H1 (cell line): ENCODE measurements around the gene DOCK3. TPM values are rescaled to one million over a fixed set of nuclear protein-coding genes. Genes with fewer than 3 reads are reported as not detected.

ENCODE experiments used
- CTCF ChIA-PET: fragments of 300-600 bp; sonication (Branson Sonifier 250); formaldehyde crosslinking; loops from one replicate; lab custom pipeline; 2021; ENCODE audit not compliant: partially characterized antibody; lab: Charles Lee
- POLR2A ChIA-PET: fragments of 300-600 bp; sonication (Branson Sonifier 250); formaldehyde crosslinking; loops from one replicate; lab custom pipeline; 2021; ENCODE audit warnings: inconsistent platforms; ENCODE audit not compliant: partially characterized antibody; lab: Charles Lee
- DNase-seq, 2 experiments: peaks; one replicate each; pipeline versions ENCODE4 v3.0.0 to v3.0.0-alpha.2; 2010 to 2022; ENCODE audit warnings: low spot score in 2 of 2, low read depth in 1 of 2, mixed read lengths in 1 of 2
- FAIRE-seq: peaks from 2 replicates; lab custom pipeline; 2011; peaks lifted over from hg19 to GRCh38; lab: Jason Lieb, UNC
- H2AFZ ChIP-seq: 2 replicates; pipeline ENCODE4 v1.8.1; 2012; ENCODE audit warnings: low read length, inconsistent platforms
- H2AK5ac ChIP-seq: 2 replicates; pipeline ENCODE4 v1.6.1; 2013; ENCODE audit warnings: low read depth, low read length
- H2BK120ac ChIP-seq: replicated peaks from 2 replicates; pipeline ENCODE3; 2013; ENCODE audit warnings: low read depth, low read length, inconsistent platforms
- H2BK12ac ChIP-seq: 2 replicates; pipeline ENCODE4 v1.6.1; 2013; ENCODE audit warnings: low read depth, low read length
- H2BK15ac ChIP-seq: 2 replicates; pipeline ENCODE4 v1.6.1; 2013; ENCODE audit warnings: low read length
- H2BK20ac ChIP-seq: 2 replicates; pipeline ENCODE4 v1.6.1; 2013; ENCODE audit warnings: low read length
- H2BK5ac ChIP-seq: 2 replicates; pipeline ENCODE4 v1.6.1; 2013; ENCODE audit warnings: low read depth, low read length
- H3K14ac ChIP-seq: 2 replicates; pipeline ENCODE4 v1.6.1; 2013; ENCODE audit warnings: inconsistent platforms; ENCODE audit not compliant: insufficient read length
- H3K18ac ChIP-seq: 2 replicates; pipeline ENCODE4 v1.6.1; 2013; ENCODE audit warnings: low read length; ENCODE audit errors: extremely low read depth
- H3K23ac ChIP-seq: 2 replicates; pipeline ENCODE4 v1.6.1; 2013; ENCODE audit warnings: inconsistent platforms; ENCODE audit not compliant: insufficient read length
- H3K23me2 ChIP-seq: 2 replicates; pipeline ENCODE4 v1.6.1; 2013; ENCODE audit warnings: low read depth, low read length
- H3K27ac ChIP-seq: 2 replicates; pipeline ENCODE4 v1.6.1; 2011; ENCODE audit warnings: low read depth, low read length, inconsistent platforms
- H3K27me3 ChIP-seq, 4 experiments: replicated peaks in 1 of 4; 1 replicate in 1 of 4; 2 replicates in 3 of 4; pipeline versions ENCODE4 v1.6.1 to v1.8.1; 2011 to 2013; ENCODE audit warnings: low read length in 3 of 4, mild to moderate bottlenecking in 3 of 4, inconsistent platforms in 2 of 4, mixed read lengths in 2 of 4, moderate library complexity in 1 of 4; ENCODE audit not compliant: control insufficient read depth in 3 of 4, insufficient read depth in 3 of 4; ENCODE audit errors: extremely low read depth in 1 of 4
- H3K36me3 ChIP-seq, 4 experiments: 2 replicates each; pipeline versions ENCODE4 v1.6.1 to v1.8.1; 2011 to 2013; ENCODE audit warnings: mild to moderate bottlenecking in 4 of 4, low read length in 3 of 4, moderate library complexity in 2 of 4, control low read depth in 1 of 4, inconsistent platforms in 1 of 4; ENCODE audit not compliant: insufficient read depth in 4 of 4, control insufficient read depth in 2 of 4
- H3K4ac ChIP-seq: replicated peaks from 2 replicates; pipeline ENCODE3; 2013; ENCODE audit warnings: low read length, low read depth, mixed read lengths, inconsistent platforms; ENCODE audit not compliant: insufficient read length
- H3K4me1 ChIP-seq, 4 experiments: replicated peaks in 1 of 4; 1 replicate in 1 of 4; 2 replicates in 3 of 4; pipeline versions ENCODE4 v1.6.1 to v1.8.1; 2011 to 2013; ENCODE audit warnings: low read length in 3 of 4, inconsistent platforms in 2 of 4, mixed read lengths in 1 of 4; ENCODE audit not compliant: insufficient read depth in 4 of 4, control insufficient read depth in 3 of 4
- H3K4me2 ChIP-seq, 2 experiments: 2 replicates each; pipeline versions ENCODE4 v1.6.1 to v1.8.1; 2011 to 2013; ENCODE audit warnings: low read depth in 2 of 2, low read length in 2 of 2, control low read depth in 1 of 2, inconsistent platforms in 1 of 2, mild to moderate bottlenecking in 1 of 2; ENCODE audit not compliant: insufficient read depth in 1 of 2
- H3K4me3 ChIP-seq, 4 experiments: fragments of 200-600, 300-600 bp in 1 of 4; sonication (generic), shearing (Covaris generic), sonication (Bioruptor Twin) in 1 of 4; 2 replicates each; pipeline versions ENCODE4 v1.5.1 to v1.8.1; 2011 to 2016; ENCODE audit warnings: low read length in 4 of 4, low read depth in 3 of 4, control low read depth in 2 of 4, inconsistent platforms in 2 of 4, mild to moderate bottlenecking in 2 of 4, mixed read lengths in 1 of 4, moderate library complexity in 1 of 4; ENCODE audit not compliant: insufficient read depth in 2 of 4; ENCODE audit errors: extremely low read depth in 1 of 4
- H3K56ac ChIP-seq: replicated peaks from 2 replicates; pipeline ENCODE3; 2013; ENCODE audit warnings: low read depth, mild to moderate bottlenecking, mixed read lengths, low read length, inconsistent platforms; ENCODE audit not compliant: insufficient read length
- H3K79me1 ChIP-seq: 2 replicates; pipeline ENCODE4 v1.6.1; 2013; ENCODE audit warnings: low read depth, low read length, control low read depth
- H3K79me2 ChIP-seq, 2 experiments: 2 replicates each; pipeline versions ENCODE4 v1.6.1 to v1.8.1; 2012 to 2013; ENCODE audit warnings: low read length in 2 of 2, mild to moderate bottlenecking in 2 of 2, inconsistent platforms in 1 of 2; ENCODE audit not compliant: insufficient read depth in 2 of 2, control insufficient read depth in 1 of 2
- H3K9ac ChIP-seq, 4 experiments: replicated peaks in 1 of 4; 1 replicate in 1 of 4; 2 replicates in 3 of 4; pipeline versions ENCODE4 v1.6.1 to v1.8.1; 2011 to 2013; ENCODE audit warnings: low read depth in 3 of 4, low read length in 3 of 4, control low read depth in 2 of 4, mild to moderate bottlenecking in 2 of 4, moderate library complexity in 2 of 4, inconsistent platforms in 1 of 4; ENCODE audit errors: extremely low read depth in 1 of 4
- H3K9me3 ChIP-seq, 2 experiments: 2 replicates each; pipeline versions ENCODE4 v1.6.1 to v1.8.1; 2012 to 2013; ENCODE audit warnings: mild to moderate bottlenecking in 2 of 2, moderate library complexity in 2 of 2, control low read depth in 1 of 2, inconsistent platforms in 1 of 2, low read depth in 1 of 2, low read length in 1 of 2, mixed read lengths in 1 of 2; ENCODE audit not compliant: insufficient read depth in 2 of 2
- H4K20me1 ChIP-seq, 2 experiments: replicated peaks in 1 of 2; 2 replicates each; pipeline versions ENCODE3 to v1.8.1; 2011 to 2013; ENCODE audit warnings: inconsistent platforms in 2 of 2, low read length in 2 of 2, mild to moderate bottlenecking in 1 of 2; ENCODE audit not compliant: insufficient read depth in 2 of 2, control insufficient read depth in 1 of 2
- H4K5ac ChIP-seq: 2 replicates; pipeline ENCODE4 v1.6.1; 2013; ENCODE audit warnings: low read length, low read depth, mixed read lengths, inconsistent platforms; ENCODE audit not compliant: insufficient read length
- H4K8ac ChIP-seq: 2 replicates; pipeline ENCODE4 v1.8.0; 2013; ENCODE audit warnings: mild to moderate bottlenecking, moderate library complexity, low read length, inconsistent platforms; ENCODE audit not compliant: insufficient read depth; ENCODE audit errors: extremely low read depth
- H4K91ac ChIP-seq: replicated peaks from 2 replicates; pipeline ENCODE3; 2013; ENCODE audit warnings: low read length, mixed read lengths, inconsistent platforms; ENCODE audit not compliant: insufficient read length
- EZH2 ChIP-seq: fragments of 200-600 bp; sonication (generic); IDR thresholded peaks from 2 replicates; pipeline ENCODE4 v1.7.1; 2012; ENCODE audit warnings: low read depth, mild to moderate bottlenecking, moderate library complexity, low read length, inconsistent platforms; ENCODE audit not compliant: severe bottlenecking
- HDAC2 ChIP-seq, 2 experiments: fragments of 300-600 bp in 1 of 2; sonication (generic) in 1 of 2; IDR thresholded peaks; 2 replicates each; pipeline ENCODE4 v1.6.1; 2011 to 2012; ENCODE audit warnings: low read depth in 2 of 2, low read length in 2 of 2, mild to moderate bottlenecking in 2 of 2, moderate library complexity in 2 of 2, borderline replicate concordance in 1 of 2, inconsistent platforms in 1 of 2
- KDM4A ChIP-seq: IDR thresholded peaks from one replicate; pipeline ENCODE4 v1.7.1; 2012; ENCODE audit warnings: low read depth, mild to moderate bottlenecking, moderate library complexity, low read length, inconsistent platforms; ENCODE audit not compliant: severe bottlenecking
- POU5F1 ChIP-seq: IDR thresholded peaks from 2 replicates; pipeline ENCODE4 v1.6.1; 2011; ENCODE audit warnings: low read depth, mild to moderate bottlenecking, low read length, moderate library complexity
- SIRT6 ChIP-seq: IDR thresholded peaks from one replicate; pipeline ENCODE4 v1.7.1; 2012; ENCODE audit warnings: low read length, inconsistent platforms
- SIX5 ChIP-seq: IDR thresholded peaks from 2 replicates; pipeline ENCODE4 v1.6.1; 2011; ENCODE audit warnings: mild to moderate bottlenecking, low read depth, low read length
- SP1 ChIP-seq: IDR thresholded peaks from 2 replicates; pipeline ENCODE4 v1.6.1; 2011; ENCODE audit warnings: low read depth, low read length
- SP4 ChIP-seq: IDR thresholded peaks from 2 replicates; pipeline ENCODE4 v1.6.1; 2012; ENCODE audit warnings: low read length, inconsistent platforms
- TEAD4 ChIP-seq: IDR thresholded peaks from 2 replicates; pipeline ENCODE4 v1.6.1; 2012; ENCODE audit warnings: low read depth, low read length, inconsistent platforms, mixed read lengths
- WGBS, 2 experiments: shearing (Covaris generic) in 1 of 2; methylation state at CpG; one replicate each; pipeline versions ENCODE4 v1.1.6 to v1.1.7; 2013 to 2015; ENCODE audit warnings: low lambda C conversion rate in 2 of 2, mixed read lengths in 2 of 2, inconsistent platforms in 1 of 2, low coverage in 1 of 2, missing lambda C conversion rate in 1 of 2; ENCODE audit not compliant: insufficient replicate concordance in 2 of 2, insufficient coverage in 1 of 2, insufficient read length in 1 of 2; ENCODE audit errors: extremely low coverage in 1 of 2, missing lambda C conversion rate in 1 of 2; 5-methylcytosine and 5-hydroxymethylcytosine counted together
- polyA plus RNA-seq, 7 experiments: library from polyadenylated mRNA; depleted of rRNA in 3 of 7; stranded (reverse) in 5 of 7; unstranded in 2 of 7; fragments of >200 nt in 5 of 7; fragments of 200-250 nt in 2 of 7; gene quantifications; 1 replicate in 5 of 7; 2 replicates in 1 of 7; 4 replicates in 1 of 7; pipeline versions ENCODE4 v1.2.1 to v1.2.3, GENCODE V29; 2011 to 2013; ENCODE audit warnings: missing spikeins in 2 of 7, mixed read lengths in 2 of 7
- total RNA-seq: library from RNA; stranded (reverse); fragmentation: NEBNext Ultra II Directional; extraction: Animal tissue kit (Norgen Biotek cat#: 25700); gene quantifications from 2 replicates; pipeline ENCODE4 v1.2.1, GENCODE V29; 2021
- TF ChIP-seq, protein P1 (sequence below): IDR thresholded peaks from 2 replicates; pipeline ENCODE4 v1.6.1; 2011; ENCODE audit warnings: low read length, improper control_type of control experiment
- TF ChIP-seq, protein P2 (sequence below): IDR thresholded peaks from 2 replicates; pipeline ENCODE4 v1.6.1; 2012; ENCODE audit warnings: low read length, inconsistent platforms

Gene DOCK3
- total and polyA plus RNA-seq, 2 of the 8 experiments (the other 6 are each of a cell fraction or from before 2014, with no cell fraction given), result 2.7 to 5.0 TPM

DNA sequence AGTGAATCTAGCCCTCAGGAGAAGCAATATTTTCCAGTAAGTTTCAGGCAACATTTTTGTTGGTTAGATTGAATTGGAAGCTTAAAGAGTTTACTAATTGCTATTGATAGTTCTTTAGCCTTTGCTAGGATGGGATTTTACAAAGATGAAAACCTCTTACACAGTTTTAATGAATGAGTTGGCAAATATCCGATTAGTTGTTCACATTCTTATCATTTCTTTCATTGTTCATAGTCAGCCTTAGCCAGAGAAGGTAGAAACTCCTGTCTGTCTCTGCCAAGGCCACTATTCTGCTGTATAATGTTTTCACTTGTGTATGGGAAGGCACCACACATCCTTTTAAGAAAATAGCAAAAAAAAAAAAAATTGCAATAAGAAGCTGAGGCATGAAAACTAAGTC lies 488.3 kb downstream of the DOCK3 start:
- Histone ChIP-seq H3K27me3 (no peaks in the 10 kb centered on the region), H3K14ac (no peak overlapping the region), H2BK15ac (no peak overlapping the region), H3K23ac (no peak overlapping the region), H3K4me1 (no peaks in the 10 kb centered on the region), H2AFZ (no peak overlapping the region), H4K20me1 (no peaks in the 10 kb centered on the region), H3K4me3 (no peak overlapping the region), H2BK120ac (no peak overlapping the region), H2BK20ac (no peak overlapping the region), H3K4ac (no peak overlapping the region), H3K4me2 (no peak overlapping the region), H3K18ac (no peak overlapping the region), H3K79me1 (no peaks in the 10 kb centered on the region), H3K23me2 (no peaks in the 10 kb centered on the region), H2AK5ac (no peak overlapping the region), H2BK5ac (no peak overlapping the region), H4K8ac (no peak overlapping the region), H3K36me3 (peaks cover 0 to 4% (median under 1%) of the 10 kb centered on the region in 4 experiments; a peak in 4 of 8 replicates), H3K56ac (no peak overlapping the region), H4K91ac (no peak overlapping the region), H3K9me3 (no peaks in the 10 kb centered on the region), H4K5ac (no peak overlapping the region), H3K79me2 (no peaks in the 10 kb centered on the region), H3K27ac (no peak overlapping the region), H2BK12ac (no peak overlapping the region), H3K9ac (no peak overlapping the region)
- WGBS, 2 experiments, result 87% methylated on average over 1 of the region's 1 CpG; no CpG with 5 or more reads in 1 of the 2 experiments
- no peak for FAIRE-seq
- POLR2A ChIA-PET, result interaction anchor here (0.6 kb wide), 1 partner anchor 499 kb away, joined by 3 read pairs; no protein-coding TSS in a partner anchor
- CTCF ChIA-PET, result no interaction called here
- DNase-seq, result no peak
- TF ChIP-seq KDM4A (no peak), SIX5 (no peak), SP1 (no peak), EZH2 (no peak), TEAD4 (no peak), SIRT6 (no peak), POU5F1 (no peak), SP4 (no peak), HDAC2 (IDR thresholded peaks at IDR 0.05; ENCODE audit: borderline replicate concordance in 1 of 2, low read depth in 2 of 2, low read length in 2 of 2) (no peak)
- TF ChIP-seq, protein P1, sequence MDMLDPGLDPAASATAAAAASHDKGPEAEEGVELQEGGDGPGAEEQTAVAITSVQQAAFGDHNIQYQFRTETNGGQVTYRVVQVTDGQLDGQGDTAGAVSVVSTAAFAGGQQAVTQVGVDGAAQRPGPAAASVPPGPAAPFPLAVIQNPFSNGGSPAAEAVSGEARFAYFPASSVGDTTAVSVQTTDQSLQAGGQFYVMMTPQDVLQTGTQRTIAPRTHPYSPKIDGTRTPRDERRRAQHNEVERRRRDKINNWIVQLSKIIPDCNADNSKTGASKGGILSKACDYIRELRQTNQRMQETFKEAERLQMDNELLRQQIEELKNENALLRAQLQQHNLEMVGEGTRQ, result no peak
- TF ChIP-seq, protein P2, sequence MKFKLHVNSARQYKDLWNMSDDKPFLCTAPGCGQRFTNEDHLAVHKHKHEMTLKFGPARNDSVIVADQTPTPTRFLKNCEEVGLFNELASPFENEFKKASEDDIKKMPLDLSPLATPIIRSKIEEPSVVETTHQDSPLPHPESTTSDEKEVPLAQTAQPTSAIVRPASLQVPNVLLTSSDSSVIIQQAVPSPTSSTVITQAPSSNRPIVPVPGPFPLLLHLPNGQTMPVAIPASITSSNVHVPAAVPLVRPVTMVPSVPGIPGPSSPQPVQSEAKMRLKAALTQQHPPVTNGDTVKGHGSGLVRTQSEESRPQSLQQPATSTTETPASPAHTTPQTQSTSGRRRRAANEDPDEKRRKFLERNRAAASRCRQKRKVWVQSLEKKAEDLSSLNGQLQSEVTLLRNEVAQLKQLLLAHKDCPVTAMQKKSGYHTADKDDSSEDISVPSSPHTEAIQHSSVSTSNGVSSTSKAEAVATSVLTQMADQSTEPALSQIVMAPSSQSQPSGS, result no peak
